Aorta (tissue), 5 donors: Measurements from ENCODE around the gene ARHGAP28. TPM values are rescaled to one million over a fixed set of nuclear protein-coding genes. Genes with fewer than 3 reads are reported as not detected.
"Not testable (repeated sequence)": the region's sequence is repeated elsewhere in the genome, so short reads cannot be mapped to it uniquely, and the experiment has no call there.

Experiments used
- ATAC-seq: fragments of 200-7000 bp; cut with Tn5 transposase; one replicate; pipeline ENCODE4 v1.9.1; 2022; ENCODE audit warnings: moderate library complexity; ENCODE audit not compliant: low FRiP score
- DNase-seq, 2 donors: peaks; one replicate each; pipeline ENCODE4 v3.0.0-alpha.2; 2020
- H3K27ac ChIP-seq, 2 donors: one replicate each; pipeline ENCODE4 v1.5.1; 2013; ENCODE audit warnings: low read length in 2 of 2, mild to moderate bottlenecking in 2 of 2, moderate library complexity in 2 of 2, control low read depth in 1 of 2, inconsistent platforms in 1 of 2, low read depth in 1 of 2
- H3K27me3 ChIP-seq, 2 donors: one replicate each; pipeline ENCODE4 v1.6.1; 2013; ENCODE audit warnings: control low read depth in 1 of 2, low read length in 1 of 2, mild to moderate bottlenecking in 1 of 2, moderate library complexity in 1 of 2; ENCODE audit not compliant: insufficient read depth in 2 of 2, control insufficient read depth in 1 of 2
- H3K36me3 ChIP-seq, 2 donors: one replicate each; pipeline ENCODE4 v1.6.1; 2013; ENCODE audit warnings: control low read depth in 1 of 2, low read length in 1 of 2, mild to moderate bottlenecking in 1 of 2; ENCODE audit not compliant: insufficient read depth in 2 of 2, control insufficient read depth in 1 of 2
- H3K4me1 ChIP-seq, 2 donors: one replicate each; pipeline ENCODE4 v1.6.1; 2013; ENCODE audit warnings: low read length in 2 of 2, control low read depth in 1 of 2, mild to moderate bottlenecking in 1 of 2, moderate library complexity in 1 of 2; ENCODE audit not compliant: insufficient read depth in 2 of 2, control insufficient read depth in 1 of 2
- H3K4me3 ChIP-seq, 2 donors: one replicate each; pipeline ENCODE4 v1.5.1; 2013; ENCODE audit warnings: low read length in 2 of 2, control low read depth in 1 of 2, mild to moderate bottlenecking in 1 of 2
- H3K9me3 ChIP-seq: one replicate; pipeline ENCODE4 v1.6.1; 2013; ENCODE audit warnings: mild to moderate bottlenecking, low read length; ENCODE audit not compliant: control insufficient read depth
- WGBS, 2 donors: extraction: QIAGEN DNeasy Blood & Tissue Kit; methylation state at CpG; one replicate each; pipeline ENCODE4 v1.1.7; 2013; 5-methylcytosine and 5-hydroxymethylcytosine counted together
- intact Hi-C, 2 donors: fragments of 100-400 bp; cut with DNase I; formaldehyde crosslinking; loops; one replicate each; pipeline versions ENCODE4 v1.14.2 to v1.15.0; 2022
- polyA plus RNA-seq, 2 donors: library from polyadenylated mRNA; stranded (reverse); fragments of 200-250 nt; gene quantifications; one replicate each; pipeline ENCODE4 v1.2.3, GENCODE V29; 2013
- total RNA-seq, 2 donors: library from RNA; stranded (reverse); fragmentation: NEBNext Ultra II Directional; extraction: Animal tissue kit (Norgen Biotek cat#: 25700); gene quantifications; one replicate each; pipeline ENCODE4 v1.2.1, GENCODE V29; 2021
- donor health status: healthy with polysubstance abuse.
- donor health status: Bipolar disorder and iron deficiency.
- donor health status: DM: no; HTN: no; CAD: no.
- donor health status: DM: no; HTN: no; CAD: no.
- donor health status: DM: yes; HTN: yes; CAD: no.

ARHGAP28 gene
- total and polyA plus RNA-seq, 4 donors = 0.05 to 8.6 (median 3.0) TPM

GRCh38 chr18:6921571-6921970, 192.1 kb downstream of the ARHGAP28 start:
- Histone ChIP-seq H3K4me1 (no peaks in the 10 kb centered on the region), H3K27ac (no peak overlapping the region), H3K4me3 (no peak overlapping the region), H3K36me3 (no peaks in the 10 kb centered on the region), H3K9me3 (no peaks in the 10 kb centered on the region), H3K27me3 (no peaks in the 10 kb centered on the region)
- DNase-seq (no peak), ATAC-seq (no peak)
- intact Hi-C loops = loop anchor here (2.0 to 5.0 kb wide), 2 partner anchors 253 to 256 kb away; no protein-coding TSS in a partner anchor

DNA sequence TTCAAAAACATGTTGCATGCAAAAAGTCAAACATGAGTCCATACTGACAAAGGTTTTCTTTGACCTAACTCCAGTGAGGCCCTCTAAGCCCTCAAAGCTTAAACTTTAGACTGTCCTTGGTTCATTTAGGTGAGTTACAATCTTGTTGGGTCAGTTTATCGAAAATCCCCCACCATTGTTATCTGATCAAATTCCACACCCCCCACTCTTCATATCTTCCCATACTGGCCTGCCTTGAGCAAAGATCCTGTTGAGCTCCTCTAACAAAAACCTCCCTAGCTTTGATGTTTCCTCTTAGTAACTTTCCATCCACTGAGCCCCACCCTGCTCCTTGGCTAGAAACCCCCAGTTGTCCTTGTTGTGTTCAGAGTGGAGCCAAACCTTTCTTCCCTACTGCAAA, 193.7 kb downstream of the ARHGAP28 start:
- ATAC-seq = no peak
- Histone ChIP-seq H3K27ac (no peak overlapping the region), H3K4me3 (no peak overlapping the region), H3K36me3 (no peaks in the 10 kb centered on the region), H3K9me3 (no peaks in the 10 kb centered on the region), H3K27me3 (no peaks in the 10 kb centered on the region), H3K4me1 (no peaks in the 10 kb centered on the region)
- DNase-seq = no peak
- WGBS, 2 donors = 95 to 96% methylated on average over 1 of the region's 1 CpG
- intact Hi-C loops = loop anchor here in 1 of 2 donors (5.0 kb wide), 1 partner anchor 254 kb away; no protein-coding TSS in a partner anchor

GRCh38 chr18:6927153-6927552, 197.6 kb downstream of the ARHGAP28 start:
- no peak overlapping the region for H3K27ac ChIP-seq
- no peak overlapping the region for H3K4me3 ChIP-seq
- no peaks in the 10 kb centered on the region for H3K4me1 ChIP-seq
- DNase-seq = no peak
- intact Hi-C loops = no loop called here
- no peaks in the 10 kb centered on the region for H3K36me3 ChIP-seq
- no peaks in the 10 kb centered on the region for H3K9me3 ChIP-seq
- ATAC-seq = no peak
- WGBS, 2 donors = 94 to 95% methylated on average over 2 of the region's 2 CpGs
- no peaks in the 10 kb centered on the region for H3K27me3 ChIP-seq

- H3K4me1 ChIP-seq = no peaks in the 10 kb centered on the region
- no peaks in the 10 kb centered on the region for H3K36me3 ChIP-seq
- WGBS, 2 donors = 85 to 88% methylated on average over 11 of the region's 11 CpGs
- no peaks in the 10 kb centered on the region for H3K27me3 ChIP-seq
- H3K4me3 ChIP-seq = no peak overlapping the region
- H3K27ac ChIP-seq = no peak overlapping the region
- no peak for DNase-seq
- no peaks in the 10 kb centered on the region for H3K9me3 ChIP-seq
- ATAC-seq = no peak
- intact Hi-C loops = no loop called here
Observed at GRCh38 chr18:6928359-6928758, 198.8 kb downstream of the ARHGAP28 start.

- H3K4me3 ChIP-seq = no peak overlapping the region
- no peaks in the 10 kb centered on the region for H3K36me3 ChIP-seq
- DNase-seq (no peak), ATAC-seq (peak; percentile 51)
- 95% methylated on average over 42 to 45 of the region's 45 CpGs for WGBS, 2 donors
- intact Hi-C loops = no loop called here
- H3K27ac ChIP-seq = no peak overlapping the region
- no peaks in the 10 kb centered on the region for H3K9me3 ChIP-seq
- no peaks in the 10 kb centered on the region for H3K4me1 ChIP-seq
- H3K27me3 ChIP-seq = no peaks in the 10 kb centered on the region
Observed at GRCh38 chr18:6929370-6930102, 200.0 kb downstream of the ARHGAP28 start.

DNA sequence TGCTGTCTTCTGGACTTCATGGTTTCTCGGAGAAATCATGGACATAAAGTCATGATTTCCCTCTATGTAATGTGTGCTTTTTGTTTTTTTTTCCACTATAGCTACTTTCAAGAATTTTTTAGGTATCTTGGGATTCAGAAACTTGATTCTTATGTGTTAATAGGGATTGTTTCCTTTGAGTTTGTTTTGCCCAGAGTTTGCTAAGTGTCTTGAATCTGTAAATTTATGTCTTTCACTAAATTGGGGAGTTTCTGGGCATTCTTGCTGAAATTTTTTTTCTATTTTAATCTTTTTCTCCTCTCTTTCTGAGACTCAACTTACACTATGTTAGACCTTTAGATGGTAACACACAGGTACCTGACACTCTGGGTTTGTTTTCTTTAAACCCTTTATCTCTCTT, 205.3 kb downstream of the ARHGAP28 start:
- 95 to 96% methylated on average over 1 of the region's 1 CpG for WGBS, 2 donors
- no peak for ATAC-seq
- Histone ChIP-seq H3K27ac (no peak overlapping the region), H3K4me3 (no peak overlapping the region), H3K36me3 (no peaks in the 10 kb centered on the region), H3K27me3 (no peaks in the 10 kb centered on the region), H3K9me3 (peaks cover 1% of the 10 kb centered on the region), H3K4me1 (no peaks in the 10 kb centered on the region)
- intact Hi-C loops = no loop called here
- DNase-seq = no peak

DNA sequence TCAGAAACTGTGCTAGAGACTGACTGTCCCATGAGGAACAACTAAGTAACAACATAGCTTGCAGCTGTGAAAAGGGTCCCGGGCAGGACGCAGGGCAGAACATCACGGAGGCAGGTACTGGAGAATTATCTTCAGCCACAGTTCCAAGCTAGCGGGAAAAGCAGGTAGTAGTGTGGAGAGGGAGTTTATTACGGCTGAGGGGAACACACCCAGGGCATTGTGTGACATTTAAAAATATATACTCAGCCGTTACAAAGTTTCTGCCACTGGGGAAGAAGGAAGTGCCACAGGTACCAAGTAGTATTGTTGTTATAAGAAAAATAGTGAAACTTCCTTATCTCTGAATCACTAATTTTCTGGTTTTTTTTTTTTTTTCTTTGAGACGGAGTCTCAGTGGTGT, 208.5 kb downstream of the ARHGAP28 start:
- H3K9me3 ChIP-seq = peaks cover 2% of the 10 kb centered on the region
- DNase-seq = no peak
- H3K4me3 ChIP-seq = no peak overlapping the region
- H3K27me3 ChIP-seq = no peaks in the 10 kb centered on the region
- 74 to 76% methylated on average over 7 of the region's 7 CpGs for WGBS, 2 donors
- no peak overlapping the region for H3K27ac ChIP-seq
- intact Hi-C loops = no loop called here
- no peak for ATAC-seq
- no peaks in the 10 kb centered on the region for H3K36me3 ChIP-seq
- H3K4me1 ChIP-seq = no peaks in the 10 kb centered on the region

- DNase-seq, ATAC-seq, H3K9me3 ChIP-seq, H3K4me3 ChIP-seq, intact Hi-C loops, H3K27me3 ChIP-seq, H3K4me1 ChIP-seq, H3K27ac ChIP-seq, H3K36me3 ChIP-seq: not testable (repeated sequence)
- WGBS, 2 donors = 61 to 70% methylated on average over 2 of the region's 2 CpGs
Observed at GRCh38 chr18:6938403-6938802, 208.9 kb downstream of the ARHGAP28 start.

DNA sequence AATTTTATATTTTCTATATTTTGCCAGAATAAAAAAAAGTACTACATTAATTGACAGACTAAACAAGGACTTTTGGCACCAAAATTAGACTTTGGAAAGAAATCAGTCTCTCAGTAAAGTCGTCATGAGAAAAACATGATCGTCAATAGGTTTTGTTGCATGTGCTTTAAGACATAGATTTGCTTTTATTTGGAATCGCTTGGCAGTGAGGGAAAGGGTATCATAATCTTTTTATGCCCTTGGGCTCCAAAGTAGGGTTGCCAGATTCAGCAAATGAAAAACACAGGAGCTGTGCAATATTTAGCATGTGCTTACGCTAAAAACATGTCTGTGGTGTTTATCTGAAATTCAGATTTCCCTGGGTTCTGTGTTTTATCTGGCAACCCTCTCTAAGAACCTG, 210.5 kb downstream of the ARHGAP28 start:
- ATAC-seq (no peak), DNase-seq (no peak)
- Histone ChIP-seq H3K27ac (no peak overlapping the region), H3K27me3 (no peaks in the 10 kb centered on the region), H3K4me3 (no peak overlapping the region), H3K4me1 (no peaks in the 10 kb centered on the region), H3K36me3 (no peaks in the 10 kb centered on the region), H3K9me3 (peaks cover 2% of the 10 kb centered on the region)
- 8 to 11% methylated on average over 4 of the region's 4 CpGs for WGBS, 2 donors
- intact Hi-C loops = no loop called here
